H9 (cell line): ENCODE measurements around the gene NFKB2. TPM values are rescaled to one million over a fixed set of nuclear protein-coding genes. Genes with fewer than 3 reads are reported as not detected.

Experiments
- DNase-seq: peaks from one replicate; pipeline ENCODE4 v3.0.0-alpha.2; 2017
- H2AFZ ChIP-seq: one replicate; pipeline ENCODE4 v1.6.1; 2013; ENCODE audit warnings: mild to moderate bottlenecking, low read length, control low read depth, moderate library complexity
- H2AK5ac ChIP-seq: 2 replicates; pipeline ENCODE4 v1.6.1; 2013; ENCODE audit warnings: low read length, control low read depth, mixed read lengths; ENCODE audit not compliant: insufficient read length
- H2BK120ac ChIP-seq: one replicate; pipeline ENCODE4 v1.6.1; 2013; ENCODE audit warnings: low read depth, mild to moderate bottlenecking, low read length, control low read depth, inconsistent platforms; ENCODE audit not compliant: poor library complexity, severe bottlenecking
- H2BK12ac ChIP-seq: 2 replicates; pipeline ENCODE4 v1.6.1; 2013; ENCODE audit warnings: low read length, control low read depth, mixed read lengths, low read depth; ENCODE audit not compliant: insufficient read length
- H2BK15ac ChIP-seq: 2 replicates; pipeline ENCODE4 v1.6.1; 2013; ENCODE audit warnings: low read depth, low read length, control low read depth
- H2BK20ac ChIP-seq: one replicate; pipeline ENCODE4 v1.6.1; 2013; ENCODE audit warnings: low read depth, mild to moderate bottlenecking, low read length, control low read depth, inconsistent platforms; ENCODE audit not compliant: poor library complexity, severe bottlenecking
- H2BK5ac ChIP-seq: 2 replicates; pipeline ENCODE4 v1.6.1; 2013; ENCODE audit warnings: low read length, control low read depth, mixed read lengths; ENCODE audit not compliant: insufficient read length
- H3K14ac ChIP-seq: 2 replicates; pipeline ENCODE4 v1.6.1; 2013; ENCODE audit warnings: low read length, control low read depth; ENCODE audit not compliant: insufficient read depth
- H3K18ac ChIP-seq: 2 replicates; pipeline ENCODE4 v1.6.1; 2013; ENCODE audit warnings: low read depth, mild to moderate bottlenecking, mixed read lengths, low read length, control low read depth; ENCODE audit not compliant: insufficient read length
- H3K23ac ChIP-seq: 2 replicates; pipeline ENCODE4 v1.6.1; 2013; ENCODE audit warnings: low read length, control low read depth, mixed read lengths, low read depth; ENCODE audit not compliant: insufficient read length
- H3K23me2 ChIP-seq: 2 replicates; pipeline ENCODE4 v1.6.1; 2013; ENCODE audit warnings: low read depth, mild to moderate bottlenecking, mixed read lengths, low read length, control low read depth; ENCODE audit not compliant: insufficient read length, poor library complexity, severe bottlenecking
- H3K27ac ChIP-seq: 2 replicates; pipeline ENCODE4 v1.5.1; 2013; ENCODE audit warnings: low read length, control low read depth, mixed read lengths, low read depth; ENCODE audit not compliant: insufficient read length
- H3K27me3 ChIP-seq: 2 replicates; pipeline ENCODE4 v1.6.1; 2013; ENCODE audit warnings: low read length, control low read depth, inconsistent platforms; ENCODE audit not compliant: insufficient read depth
- H3K4ac ChIP-seq: 2 replicates; pipeline ENCODE4 v1.6.1; 2013; ENCODE audit warnings: low read depth, mild to moderate bottlenecking, control low read depth, inconsistent platforms, low read length, moderate library complexity
- H3K4me1 ChIP-seq: 2 replicates; pipeline ENCODE4 v1.6.1; 2013; ENCODE audit warnings: low read length, control low read depth, inconsistent platforms; ENCODE audit not compliant: insufficient read depth
- H3K4me2 ChIP-seq: 2 replicates; pipeline ENCODE4 v1.6.1; 2013; ENCODE audit warnings: low read length, control low read depth, mixed read lengths; ENCODE audit not compliant: insufficient read length, insufficient read depth
- H3K56ac ChIP-seq: 2 replicates; pipeline ENCODE4 v1.6.1; 2013; ENCODE audit warnings: low read depth, mild to moderate bottlenecking, mixed read lengths, low read length, control low read depth; ENCODE audit not compliant: insufficient read length
- H3K79me1 ChIP-seq: 2 replicates; pipeline ENCODE4 v1.6.1; 2013; ENCODE audit warnings: low read depth, mild to moderate bottlenecking, moderate library complexity, low read length, control low read depth, inconsistent platforms; ENCODE audit not compliant: insufficient read depth, poor library complexity, severe bottlenecking
- H3K79me2 ChIP-seq: 2 replicates; pipeline ENCODE4 v1.6.1; 2013; ENCODE audit warnings: low read length, control low read depth, inconsistent platforms; ENCODE audit not compliant: insufficient read depth
- H3K9ac ChIP-seq: 2 replicates; pipeline ENCODE4 v1.6.1; 2013; ENCODE audit warnings: low read length, control low read depth, mixed read lengths; ENCODE audit not compliant: insufficient read length; ENCODE audit errors: extremely low read depth
- H3K9me3 ChIP-seq: one replicate; pipeline ENCODE4 v1.6.1; 2013; ENCODE audit warnings: low read depth, low read length, inconsistent platforms; ENCODE audit not compliant: control insufficient read depth
- H3T11ph ChIP-seq: one replicate; pipeline ENCODE4 v1.6.1; 2013; ENCODE audit warnings: mild to moderate bottlenecking, low read length, control low read depth, inconsistent platforms
- H4K20me1 ChIP-seq: one replicate; pipeline ENCODE4 v1.6.1; 2013; ENCODE audit not compliant: control insufficient read depth, insufficient read length, insufficient read depth
- H4K5ac ChIP-seq: 2 replicates; pipeline ENCODE4 v1.6.1; 2013; ENCODE audit warnings: low read depth, mild to moderate bottlenecking, mixed read lengths, low read length, control low read depth; ENCODE audit not compliant: insufficient read length
- H4K8ac ChIP-seq: replicated peaks from 2 replicates; pipeline ENCODE4 v1.6.1; 2013; ENCODE audit warnings: low read length, control low read depth, mixed read lengths, low read depth; ENCODE audit not compliant: insufficient read length
- H4K91ac ChIP-seq: 2 replicates; pipeline ENCODE4 v1.6.1; 2013; ENCODE audit warnings: low read depth, mild to moderate bottlenecking, moderate library complexity, mixed read lengths, low read length, control low read depth; ENCODE audit not compliant: insufficient read length
- H3K27ac Mint-ChIP-seq, 3 experiments: 2 replicates in 2 of 3; 3 replicates in 1 of 3; pipeline ENCODE4 v1.8.0; 2020 to 2021; ENCODE audit warnings: mixed read lengths in 3 of 3, mild to moderate bottlenecking in 1 of 3, moderate library complexity in 1 of 3
- H3K27me3 Mint-ChIP-seq: 2 replicates; pipeline ENCODE4 v1.8.0; 2021; ENCODE audit warnings: low read depth, mild to moderate bottlenecking, moderate library complexity, mixed read lengths
- H3K36me3 Mint-ChIP-seq, 3 experiments: 2 replicates in 2 of 3; 3 replicates in 1 of 3; pipeline ENCODE4 v1.8.0; 2020 to 2021; ENCODE audit warnings: low read depth in 3 of 3, mixed read lengths in 3 of 3; ENCODE audit not compliant: insufficient read depth in 1 of 3
- H3K4me1 Mint-ChIP-seq, 2 experiments: 2 replicates each; pipeline ENCODE4 v1.8.0; 2020; ENCODE audit warnings: mixed read lengths in 2 of 2
- H3K4me3 Mint-ChIP-seq, 2 experiments: 2 replicates in 1 of 2; 3 replicates in 1 of 2; pipeline ENCODE4 v1.8.0; 2020 to 2021; ENCODE audit warnings: mild to moderate bottlenecking in 2 of 2, mixed read lengths in 2 of 2, moderate library complexity in 1 of 2
- H3K9me3 Mint-ChIP-seq, 2 experiments: 2 replicates in 1 of 2; 3 replicates in 1 of 2; pipeline ENCODE4 v1.8.0; 2020; ENCODE audit warnings: mild to moderate bottlenecking in 2 of 2, mixed read lengths in 2 of 2, moderate library complexity in 1 of 2
- WGBS: extraction: QIAGEN DNeasy Blood & Tissue Kit; methylation state at CpG from one replicate; pipeline ENCODE4 v1.1.7; 2013; ENCODE audit warnings: missing lambda C conversion rate, low lambda C conversion rate, mixed read lengths; ENCODE audit not compliant: insufficient read length; ENCODE audit errors: extremely low coverage; 5-methylcytosine and 5-hydroxymethylcytosine counted together
- total RNA-seq: library from RNA; stranded (reverse); gene quantifications from 2 replicates; pipeline ENCODE4 v1.2.1, GENCODE V29; 2021
- TF ChIP-seq, protein P1 (sequence below): fragments of 200-600 bp; sonication (generic); conservative IDR thresholded peaks from 3 replicates; pipeline ENCODE4 v1.8.0; 2021; ENCODE audit warnings: antibody characterized with exemption, mild to moderate bottlenecking

Gene NFKB2
- total RNA-seq, 1 experiment from 2014 or later = 23.7 TPM

DNA sequence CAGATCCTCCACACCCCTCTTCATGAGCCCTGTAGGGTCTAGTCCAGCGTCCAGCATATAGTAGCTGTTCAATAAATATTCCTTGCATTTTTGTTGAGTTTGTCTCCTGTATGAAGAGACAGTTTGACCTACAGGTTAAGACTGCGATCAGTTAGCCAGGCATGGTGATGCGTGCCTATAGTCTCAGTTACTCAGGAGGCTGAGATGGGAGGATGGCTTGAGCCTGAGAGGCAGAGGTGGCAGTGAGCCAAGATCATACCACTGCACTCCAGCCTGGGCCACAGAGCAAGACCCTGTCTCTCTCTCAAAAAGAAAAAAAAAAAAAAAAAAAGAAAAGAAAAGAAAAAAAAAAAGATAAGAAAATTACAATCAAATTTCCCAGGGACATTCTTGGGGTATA, 42.0 kb downstream of the NFKB2 start:
- Histone ChIP-seq H3K23ac (no peak overlapping the region), H3K9me3 (no peaks in the 10 kb centered on the region), H2BK120ac (no peak overlapping the region), H4K91ac (no peak overlapping the region), H2BK5ac (no peak overlapping the region), H3T11ph (no peak overlapping the region), H3K27me3 (peaks cover 29% of the 10 kb centered on the region; the same call in 1 of the 2 replicates), H3K18ac (no peak overlapping the region), H2AK5ac (no peak overlapping the region), H2BK20ac (no peak overlapping the region), H2AFZ (no peak overlapping the region), H4K5ac (no peak overlapping the region), H4K20me1 (no peaks in the 10 kb centered on the region), H3K4me1 (peaks cover 5% of the 10 kb centered on the region; the same call in 1 of the 2 replicates), H3K4me2 (no peak overlapping the region), H2BK15ac (no peak overlapping the region), H3K4ac (no peak overlapping the region), H2BK12ac (no peak overlapping the region), H3K27ac (no peak overlapping the region), H3K23me2 (no peaks in the 10 kb centered on the region), H4K8ac (no peak overlapping the region), H3K79me2 (no peaks in the 10 kb centered on the region), H3K79me1 (no peaks in the 10 kb centered on the region), H3K9ac (no peak overlapping the region), H3K56ac (no peak overlapping the region), H3K14ac (no peak overlapping the region)
- no peak overlapping the region for H3K27ac Mint-ChIP-seq
- TF ChIP-seq, protein P1, sequence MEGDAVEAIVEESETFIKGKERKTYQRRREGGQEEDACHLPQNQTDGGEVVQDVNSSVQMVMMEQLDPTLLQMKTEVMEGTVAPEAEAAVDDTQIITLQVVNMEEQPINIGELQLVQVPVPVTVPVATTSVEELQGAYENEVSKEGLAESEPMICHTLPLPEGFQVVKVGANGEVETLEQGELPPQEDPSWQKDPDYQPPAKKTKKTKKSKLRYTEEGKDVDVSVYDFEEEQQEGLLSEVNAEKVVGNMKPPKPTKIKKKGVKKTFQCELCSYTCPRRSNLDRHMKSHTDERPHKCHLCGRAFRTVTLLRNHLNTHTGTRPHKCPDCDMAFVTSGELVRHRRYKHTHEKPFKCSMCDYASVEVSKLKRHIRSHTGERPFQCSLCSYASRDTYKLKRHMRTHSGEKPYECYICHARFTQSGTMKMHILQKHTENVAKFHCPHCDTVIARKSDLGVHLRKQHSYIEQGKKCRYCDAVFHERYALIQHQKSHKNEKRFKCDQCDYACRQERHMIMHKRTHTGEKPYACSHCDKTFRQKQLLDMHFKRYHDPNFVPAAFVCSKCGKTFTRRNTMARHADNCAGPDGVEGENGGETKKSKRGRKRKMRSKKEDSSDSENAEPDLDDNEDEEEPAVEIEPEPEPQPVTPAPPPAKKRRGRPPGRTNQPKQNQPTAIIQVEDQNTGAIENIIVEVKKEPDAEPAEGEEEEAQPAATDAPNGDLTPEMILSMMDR = no peak
- H3K4me3 Mint-ChIP-seq = no peak overlapping the region
- no CpG with 5 or more reads among the region's 3 CpGs for WGBS
- DNase-seq = no peak
- no peaks in the 10 kb centered on the region for H3K9me3 Mint-ChIP-seq
- peaks cover 80% of the 10 kb centered on the region for H3K27me3 Mint-ChIP-seq
- peaks cover 10 to 29% of the 10 kb centered on the region in 2 experiments for H3K4me1 Mint-ChIP-seq
- H3K36me3 Mint-ChIP-seq = no peaks in the 10 kb centered on the region
